Suprapubic skin (tissue), 4 donors: ENCODE measurements around the gene TXNDC15.

Experiments
- CTCF ChIP-seq, 2 donors: fragments of 200-600 bp in 1 of 2; fragments of 450-650 bp in 1 of 2; sonication (generic) in 1 of 2; IDR thresholded peaks; one replicate each; pipeline ENCODE4 v1.5.1; 2016 to 2019; ENCODE audit warnings: antibody characterized with exemption in 2 of 2, mild to moderate bottlenecking in 1 of 2, moderate library complexity in 1 of 2
- EP300 ChIP-seq: sonication (generic); formaldehyde crosslinking; IDR thresholded peaks from one replicate; pipeline ENCODE4 v1.6.1; 2017; ENCODE audit warnings: antibody characterized with exemption
- POLR2A ChIP-seq, 2 donors: fragments of 450-650 bp; IDR thresholded peaks; one replicate each; pipeline ENCODE4 v1.6.1; 2017; ENCODE audit warnings: antibody characterized with exemption in 2 of 2, mild to moderate bottlenecking in 2 of 2, moderate library complexity in 2 of 2
- POLR2AphosphoS5 ChIP-seq, 3 donors: sonication (generic); formaldehyde crosslinking; IDR thresholded peaks; one replicate each; pipeline ENCODE4 v1.6.1; 2017; ENCODE audit warnings: antibody characterized with exemption in 3 of 3

GRCh38 chr5:134873494-134873893, 677 bp upstream of the TXNDC15 start:
- TF ChIP-seq EP300 = no peak
- no peak for TF ChIP-seq POLR2A (IDR thresholded peaks at IDR 0.05)
- TF ChIP-seq CTCF (IDR thresholded peaks at IDR 0.05) = no peak
- no peak for TF ChIP-seq POLR2AphosphoS5 (IDR thresholded peaks at IDR 0.05)
